ENCODE results near the gene MFSD12.
"Not testable (repeated sequence)": the region's sequence is repeated elsewhere in the genome, so short reads cannot be mapped to it uniquely, and the experiment has no call there.

MFSD12 gene

GRCh38 chr19:3508771-3509535 lies 48.4 kb downstream of the MFSD12 start (continued):
- TF ChIP-seq ZNF23 (tag by site-specific recombination; IDR thresholded peaks at IDR 0.05; ENCODE audit: borderline replicate concordance) (no peak), GLIS2 (tag by site-specific recombination; IDR thresholded peaks at IDR 0.05) (no peak), ZBTB8A (tag by site-specific recombination; IDR thresholded peaks at IDR 0.05) (no peak), EGR2 (tag by site-specific recombination; IDR thresholded peaks at IDR 0.05; ENCODE audit: low read depth) (peak; percentile 76)

- POLR2A ChIA-PET, result interaction anchor here (0.7 kb wide), 1 partner anchor 98 kb away, joined by 10 read pairs; the partner anchor contains the start of gene TBXA2R
- H3K9me3 ChIP-seq (ENCODE audit: control insufficient read depth, insufficient read depth, low read depth, low read length); CTCF ChIA-PET; H3K4me3 ChIP-seq (ENCODE audit: low read depth, low read length); H3K4me1 ChIP-seq (ENCODE audit: control insufficient read depth, insufficient read depth, low read length); H3K27ac ChIP-seq (ENCODE audit: extremely low read depth, low read depth, low read length): not testable (repeated sequence)
- H3K36me3 ChIP-seq (ENCODE audit: control insufficient read depth in 2 of 2, insufficient read depth in 1 of 2, low read length in 2 of 2), result peaks cover 14 to 45% of the 10 kb centered on the region in 2 experiments; a peak in 2 of 3 replicates
These were observed 49.2 kb downstream of the MFSD12 start for GRCh38 chr19:3508121-3508661.

- Histone ChIP-seq H3K27ac (ENCODE audit: extremely low read depth, low read depth, low read length) (0 out of 2 replicates have a peak overlapping the region, but pooled peaks have one; percentile 22), H3K4me3 (ENCODE audit: low read depth, low read length) (peak overlapping the region; percentile 88), H3K9me3 (ENCODE audit: control insufficient read depth, insufficient read depth, low read depth, low read length) (no peaks in the 10 kb centered on the region), H3K36me3 (ENCODE audit: control insufficient read depth in 2 of 2, insufficient read depth in 1 of 2, low read length in 2 of 2) (peaks cover 14 to 43% of the 10 kb centered on the region in 2 experiments; a peak in 2 of 3 replicates), H3K4me1 (ENCODE audit: control insufficient read depth, insufficient read depth, low read length) (peaks cover 2% of the 10 kb centered on the region; the same call in 1 of the 2 replicates)
- ChIA-PET POLR2A (interaction anchor here (0.6 to 1.0 kb wide), 3 partner anchors 16 to 265 kb away, joined by 3 to 7 read pairs (median 5); partner anchors contain the start of gene RAX2), CTCF (no interaction called here)
- TF ChIP-seq HIC1 (tag by site-specific recombination; IDR thresholded peaks at IDR 0.05) (peak; percentile 52), PRDM6 (tag by site-specific recombination; IDR thresholded peaks at IDR 0.05) (no peak), ZNF335 (tag by site-specific recombination; conservative IDR thresholded peaks at IDR 0.05) (peak; percentile 35), KLF1 (tag by site-specific recombination; IDR thresholded peaks at IDR 0.05) (peak; percentile 76), PRDM10 (tag by site-specific recombination; IDR thresholded peaks at IDR 0.05) (peak; percentile 18; the same call in 1 of the 2 replicates), KLF7 (tag by site-specific recombination; IDR thresholded peaks at IDR 0.05; ENCODE audit: borderline replicate concordance) (peak; percentile 12; the same call in 1 of the 2 replicates), ATF2 (tag by site-specific recombination; IDR thresholded peaks at IDR 0.05; ENCODE audit: low read depth) (peak; percentile 93), ZFHX2 (tag by site-specific recombination; conservative IDR thresholded peaks at IDR 0.05) (0 out of 2 replicates have a peak, but pooled peaks have one; percentile 8), ZNF639 (tag by site-specific recombination; IDR thresholded peaks at IDR 0.05) (no peak; the same call in 1 of the 2 replicates), ZNF629 (tag by site-specific recombination; IDR thresholded peaks at IDR 0.05) (peak; percentile 83), ZEB2 (tag by site-specific recombination; IDR thresholded peaks at IDR 0.05) (peak; percentile 85; the same call in 1 of the 2 replicates), GLIS2 (tag by site-specific recombination; IDR thresholded peaks at IDR 0.05) (peak; percentile 39), KLF17 (tag by site-specific recombination; IDR thresholded peaks at IDR 0.05) (peak; percentile 61)
These were observed 49.8 kb downstream of the MFSD12 start for GRCh38 chr19:3507371-3508120.

All from HEK293 (cell line).